HepG2 (cell line): Measurements from ENCODE around the gene BLMH. TPM values are rescaled to one million over a fixed set of nuclear protein-coding genes. Genes with fewer than 3 reads are reported as not detected.

Source experiments
- GATAD2A ChIP-seq: IDR thresholded peaks from 2 replicates; pipeline ENCODE4 v1.6.1; 2016
- GLI4 ChIP-seq: sonication (generic); formaldehyde crosslinking; IDR thresholded peaks from 2 replicates; pipeline ENCODE4 v1.5.1; 2020; ENCODE audit warnings: missing genetic modification reagents, mild to moderate bottlenecking, moderate library complexity, borderline replicate concordance
- HHEX ChIP-seq: IDR thresholded peaks from 2 replicates; pipeline ENCODE4 v1.6.1; 2016; ENCODE audit warnings: control low read depth
- MAFK ChIP-seq, 2 experiments: IDR thresholded peaks in 1 of 2; conservative IDR thresholded peaks in 1 of 2; 2 replicates each; pipeline ENCODE4 v1.6.1; 2011; ENCODE audit warnings: improper control_type of control experiment in 2 of 2, low read length in 2 of 2
- MED1 ChIP-seq: sonication (generic); formaldehyde crosslinking; IDR thresholded peaks from 2 replicates; pipeline ENCODE4 v1.4.0; 2020; ENCODE audit warnings: missing genetic modification reagents
- NR1H2 ChIP-seq: sonication (generic); formaldehyde crosslinking; IDR thresholded peaks from 2 replicates; pipeline ENCODE4 v1.8.1; 2022; ENCODE audit warnings: low read depth, missing genetic modification reagents, borderline replicate concordance
- NRL ChIP-seq: sonication (generic); formaldehyde crosslinking; IDR thresholded peaks from 2 replicates; pipeline ENCODE4 v1.5.0; 2020; ENCODE audit warnings: missing genetic modification reagents, mild to moderate bottlenecking, moderate library complexity, borderline replicate concordance
- STAT5B ChIP-seq: sonication (generic); formaldehyde crosslinking; IDR thresholded peaks from 2 replicates; pipeline ENCODE4 v1.4.0; 2020; ENCODE audit warnings: missing genetic modification reagents
- U2AF2 ChIP-seq: fragments of 200-400 bp; formaldehyde crosslinking; IDR thresholded peaks from 2 replicates; pipeline ENCODE4 v1.6.1; 2017; ENCODE audit warnings: low read depth, mild to moderate bottlenecking, low read length
- XBP1 ChIP-seq: sonication (generic); formaldehyde crosslinking; IDR thresholded peaks from 2 replicates; pipeline ENCODE4 v1.5.0; 2020; ENCODE audit warnings: missing genetic modification reagents
- ZBTB21 ChIP-seq: sonication (generic); formaldehyde crosslinking; IDR thresholded peaks from 2 replicates; pipeline ENCODE4 v1.4.0; 2020; ENCODE audit warnings: missing genetic modification reagents
- ZFP1 ChIP-seq: IDR thresholded peaks from 2 replicates; pipeline ENCODE4 v1.6.1; 2016
- ZKSCAN5 ChIP-seq: sonication (generic); formaldehyde crosslinking; IDR thresholded peaks from 2 replicates; pipeline ENCODE4 v1.5.1; 2020; ENCODE audit warnings: mild to moderate bottlenecking, missing genetic modification reagents
- ZNF333 ChIP-seq: sonication (generic); formaldehyde crosslinking; IDR thresholded peaks from 2 replicates; pipeline ENCODE4 v1.4.0; 2020; ENCODE audit warnings: mild to moderate bottlenecking, missing genetic modification reagents, borderline replicate concordance
- ZNF354B ChIP-seq: sonication (generic); formaldehyde crosslinking; IDR thresholded peaks from 2 replicates; pipeline ENCODE4 v1.8.0; 2022; ENCODE audit warnings: mild to moderate bottlenecking, missing genetic modification reagents
- ZNF766 ChIP-seq: sonication (generic); formaldehyde crosslinking; IDR thresholded peaks from 2 replicates; pipeline ENCODE4 v1.5.0; 2020; ENCODE audit warnings: missing genetic modification reagents, borderline replicate concordance
- polyA plus RNA-seq, 8 experiments: library from polyadenylated mRNA; depleted of rRNA in 3 of 8; stranded (reverse) in 7 of 8; unstranded in 1 of 8; fragments of >200 nt; fragmentation: Illumina TruSeq in 4 of 8; extraction: Trizol in 4 of 8; gene quantifications; 2 replicates each; pipeline versions ENCODE4 v1.2.1 to v1.2.3, GENCODE V29; 2011 to 2016; ENCODE audit warnings: low read depth in 4 of 8, missing spikeins in 1 of 8, mixed read lengths in 1 of 8; ENCODE audit not compliant: insufficient read depth in 1 of 8
- total RNA-seq, 5 experiments: library from RNA; depleted of rRNA; stranded (reverse); fragments of >200 nt; fragmentation: Illumina TruSeq; extraction: Trizol; gene quantifications; 2 replicates each; pipeline ENCODE4 v1.2.3, GENCODE V29; 2016; ENCODE audit warnings: low read depth in 1 of 5
- TF ChIP-seq, protein P1 (sequence below): sonication (generic); formaldehyde crosslinking; IDR thresholded peaks from 2 replicates; pipeline ENCODE4 v1.5.1; 2020; ENCODE audit warnings: mild to moderate bottlenecking, missing genetic modification reagents, moderate library complexity
- TF ChIP-seq, protein P2 (sequence below): sonication (generic); formaldehyde crosslinking; IDR thresholded peaks from 2 replicates; pipeline ENCODE4 v1.4.0; 2020; ENCODE audit warnings: missing genetic modification reagents
- TF ChIP-seq, protein P3 (sequence below): IDR thresholded peaks from 2 replicates; pipeline ENCODE4 v1.6.1; 2016; ENCODE audit warnings: low read depth, control low read depth
- TF ChIP-seq, protein P4 (sequence below): sonication (generic); formaldehyde crosslinking; IDR thresholded peaks from 2 replicates; pipeline ENCODE4 v1.4.0; 2020; ENCODE audit warnings: mild to moderate bottlenecking, missing genetic modification reagents, borderline replicate concordance

BLMH gene
- total and polyA plus RNA-seq, 2 of the 13 experiments (the other 11 are each of a cell fraction or from before 2014, with no cell fraction given), result 12.1 to 41.0 TPM

DNA sequence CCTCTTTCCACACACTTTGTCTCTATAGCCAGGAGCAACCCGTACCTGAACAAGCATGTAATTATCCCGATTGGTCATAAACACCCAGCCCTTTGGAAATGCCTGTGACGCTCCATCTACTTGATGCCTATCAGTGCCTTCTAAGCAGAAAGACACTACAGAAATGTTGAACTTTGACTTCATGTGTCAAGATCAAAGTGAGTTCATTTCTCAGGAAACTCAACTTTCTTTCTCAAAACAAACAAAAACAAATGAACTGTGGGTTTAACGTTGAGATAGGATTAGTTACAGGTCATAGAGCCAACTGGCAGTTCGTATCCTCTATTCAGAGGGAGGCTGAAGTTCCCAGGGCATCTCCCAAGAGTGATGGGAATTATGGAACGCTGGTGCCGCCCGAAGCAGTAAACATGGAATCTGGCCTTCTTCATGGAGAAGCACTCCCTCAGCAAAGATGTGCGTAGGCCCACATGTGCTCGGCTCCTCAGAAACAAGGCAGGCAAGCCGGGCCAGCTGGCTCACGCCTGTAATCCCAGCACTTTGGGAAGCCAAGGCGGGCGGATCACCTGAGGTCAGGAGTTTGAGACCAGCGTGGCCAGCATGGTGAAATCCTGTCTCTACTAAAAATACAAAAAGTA is 65.7 kb downstream of the BLMH start (continued):
- TF ChIP-seq, protein P1, sequence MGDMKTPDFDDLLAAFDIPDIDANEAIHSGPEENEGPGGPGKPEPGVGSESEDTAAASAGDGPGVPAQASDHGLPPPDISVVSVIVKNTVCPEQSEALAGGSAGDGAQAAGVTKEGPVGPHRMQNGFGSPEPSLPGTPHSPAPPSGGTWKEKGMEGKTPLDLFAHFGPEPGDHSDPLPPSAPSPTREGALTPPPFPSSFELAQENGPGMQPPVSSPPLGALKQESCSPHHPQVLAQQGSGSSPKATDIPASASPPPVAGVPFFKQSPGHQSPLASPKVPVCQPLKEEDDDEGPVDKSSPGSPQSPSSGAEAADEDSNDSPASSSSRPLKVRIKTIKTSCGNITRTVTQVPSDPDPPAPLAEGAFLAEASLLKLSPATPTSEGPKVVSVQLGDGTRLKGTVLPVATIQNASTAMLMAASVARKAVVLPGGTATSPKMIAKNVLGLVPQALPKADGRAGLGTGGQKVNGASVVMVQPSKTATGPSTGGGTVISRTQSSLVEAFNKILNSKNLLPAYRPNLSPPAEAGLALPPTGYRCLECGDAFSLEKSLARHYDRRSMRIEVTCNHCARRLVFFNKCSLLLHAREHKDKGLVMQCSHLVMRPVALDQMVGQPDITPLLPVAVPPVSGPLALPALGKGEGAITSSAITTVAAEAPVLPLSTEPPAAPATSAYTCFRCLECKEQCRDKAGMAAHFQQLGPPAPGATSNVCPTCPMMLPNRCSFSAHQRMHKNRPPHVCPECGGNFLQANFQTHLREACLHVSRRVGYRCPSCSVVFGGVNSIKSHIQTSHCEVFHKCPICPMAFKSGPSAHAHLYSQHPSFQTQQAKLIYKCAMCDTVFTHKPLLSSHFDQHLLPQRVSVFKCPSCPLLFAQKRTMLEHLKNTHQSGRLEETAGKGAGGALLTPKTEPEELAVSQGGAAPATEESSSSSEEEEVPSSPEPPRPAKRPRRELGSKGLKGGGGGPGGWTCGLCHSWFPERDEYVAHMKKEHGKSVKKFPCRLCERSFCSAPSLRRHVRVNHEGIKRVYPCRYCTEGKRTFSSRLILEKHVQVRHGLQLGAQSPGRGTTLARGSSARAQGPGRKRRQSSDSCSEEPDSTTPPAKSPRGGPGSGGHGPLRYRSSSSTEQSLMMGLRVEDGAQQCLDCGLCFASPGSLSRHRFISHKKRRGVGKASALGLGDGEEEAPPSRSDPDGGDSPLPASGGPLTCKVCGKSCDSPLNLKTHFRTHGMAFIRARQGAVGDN (CRISPR knock-in tag), result peak; percentile 57
- no peak for TF ChIP-seq STAT5B (CRISPR knock-in tag)
- TF ChIP-seq, protein P2, sequence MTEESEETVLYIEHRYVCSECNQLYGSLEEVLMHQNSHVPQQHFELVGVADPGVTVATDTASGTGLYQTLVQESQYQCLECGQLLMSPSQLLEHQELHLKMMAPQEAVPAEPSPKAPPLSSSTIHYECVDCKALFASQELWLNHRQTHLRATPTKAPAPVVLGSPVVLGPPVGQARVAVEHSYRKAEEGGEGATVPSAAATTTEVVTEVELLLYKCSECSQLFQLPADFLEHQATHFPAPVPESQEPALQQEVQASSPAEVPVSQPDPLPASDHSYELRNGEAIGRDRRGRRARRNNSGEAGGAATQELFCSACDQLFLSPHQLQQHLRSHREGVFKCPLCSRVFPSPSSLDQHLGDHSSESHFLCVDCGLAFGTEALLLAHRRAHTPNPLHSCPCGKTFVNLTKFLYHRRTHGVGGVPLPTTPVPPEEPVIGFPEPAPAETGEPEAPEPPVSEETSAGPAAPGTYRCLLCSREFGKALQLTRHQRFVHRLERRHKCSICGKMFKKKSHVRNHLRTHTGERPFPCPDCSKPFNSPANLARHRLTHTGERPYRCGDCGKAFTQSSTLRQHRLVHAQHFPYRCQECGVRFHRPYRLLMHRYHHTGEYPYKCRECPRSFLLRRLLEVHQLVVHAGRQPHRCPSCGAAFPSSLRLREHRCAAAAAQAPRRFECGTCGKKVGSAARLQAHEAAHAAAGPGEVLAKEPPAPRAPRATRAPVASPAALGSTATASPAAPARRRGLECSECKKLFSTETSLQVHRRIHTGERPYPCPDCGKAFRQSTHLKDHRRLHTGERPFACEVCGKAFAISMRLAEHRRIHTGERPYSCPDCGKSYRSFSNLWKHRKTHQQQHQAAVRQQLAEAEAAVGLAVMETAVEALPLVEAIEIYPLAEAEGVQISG (CRISPR knock-in tag), result peak; percentile 16; the same call in 1 of the 2 replicates
- no peak for TF ChIP-seq ZNF333 (CRISPR knock-in tag)
- no peak for TF ChIP-seq ZNF354B
- no peak for TF ChIP-seq GLI4 (CRISPR knock-in tag)
- TF ChIP-seq XBP1 (CRISPR knock-in tag), result no peak
- TF ChIP-seq MAFK (conservative IDR thresholded peaks at IDR 0.05 in 1 of 2, IDR thresholded peaks at IDR 0.05 in 1 of 2; ENCODE audit: low read length in 2 of 2), result no peak
- TF ChIP-seq GATAD2A, result peak; percentile 94
- no peak for TF ChIP-seq U2AF2
- TF ChIP-seq ZNF766 (CRISPR knock-in tag), result no peak
- peak; percentile 59; the same call in 1 of the 2 replicates for TF ChIP-seq HHEX
- no peak for TF ChIP-seq NR1H2 (CRISPR knock-in tag)
- no peak; the same call in 1 of the 2 replicates for TF ChIP-seq ZBTB21 (CRISPR knock-in tag)
- no peak for TF ChIP-seq ZFP1 (CRISPR knock-in tag)
- TF ChIP-seq, protein P3, sequence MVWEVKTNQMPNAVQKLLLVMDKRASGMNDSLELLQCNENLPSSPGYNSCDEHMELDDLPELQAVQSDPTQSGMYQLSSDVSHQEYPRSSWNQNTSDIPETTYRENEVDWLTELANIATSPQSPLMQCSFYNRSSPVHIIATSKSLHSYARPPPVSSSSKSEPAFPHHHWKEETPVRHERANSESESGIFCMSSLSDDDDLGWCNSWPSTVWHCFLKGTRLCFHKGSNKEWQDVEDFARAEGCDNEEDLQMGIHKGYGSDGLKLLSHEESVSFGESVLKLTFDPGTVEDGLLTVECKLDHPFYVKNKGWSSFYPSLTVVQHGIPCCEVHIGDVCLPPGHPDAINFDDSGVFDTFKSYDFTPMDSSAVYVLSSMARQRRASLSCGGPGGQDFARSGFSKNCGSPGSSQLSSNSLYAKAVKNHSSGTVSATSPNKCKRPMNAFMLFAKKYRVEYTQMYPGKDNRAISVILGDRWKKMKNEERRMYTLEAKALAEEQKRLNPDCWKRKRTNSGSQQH (CRISPR knock-in tag), result no peak
- peak; percentile 65 for TF ChIP-seq MED1
- TF ChIP-seq, protein P4, sequence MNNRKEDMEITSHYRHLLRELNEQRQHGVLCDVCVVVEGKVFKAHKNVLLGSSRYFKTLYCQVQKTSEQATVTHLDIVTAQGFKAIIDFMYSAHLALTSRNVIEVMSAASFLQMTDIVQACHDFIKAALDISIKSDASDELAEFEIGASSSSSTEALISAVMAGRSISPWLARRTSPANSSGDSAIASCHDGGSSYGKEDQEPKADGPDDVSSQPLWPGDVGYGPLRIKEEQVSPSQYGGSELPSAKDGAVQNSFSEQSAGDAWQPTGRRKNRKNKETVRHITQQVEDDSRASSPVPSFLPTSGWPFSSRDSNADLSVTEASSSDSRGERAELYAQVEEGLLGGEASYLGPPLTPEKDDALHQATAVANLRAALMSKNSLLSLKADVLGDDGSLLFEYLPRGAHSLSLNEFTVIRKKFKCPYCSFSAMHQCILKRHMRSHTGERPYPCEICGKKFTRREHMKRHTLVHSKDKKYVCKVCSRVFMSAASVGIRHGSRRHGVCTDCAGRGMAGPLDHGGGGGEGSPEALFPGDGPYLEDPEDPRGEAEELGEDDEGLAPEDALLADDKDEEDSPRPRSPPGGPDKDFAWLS (CRISPR knock-in tag), result no peak
- no peak for TF ChIP-seq ZKSCAN5 (CRISPR knock-in tag)
- TF ChIP-seq NRL, result no peak
